NOMO-1 (cell line): ENCODE data around the gene CCDC12.

Experiments used
- DNase-seq, 2 experiments: peaks; one replicate each; lab custom pipeline; 2025; ENCODE audit not compliant: unreplicated experiment in 2 of 2; lab: John Stamatoyannopoulos, UW

Gene CCDC12

GRCh38 chr3:47008234-47008796 lies 31.8 kb upstream of the CCDC12 start:
- no peak for DNase-seq

GRCh38 chr3:47007482-47008233 lies 31.1 kb upstream of the CCDC12 start:
- DNase-seq: no peak

- DNase-seq: no peak
Measured at GRCh38 chr3:47007001-47007400, 30.5 kb upstream of the CCDC12 start.

- DNase-seq: no peak
Measured at GRCh38 chr3:47006145-47006651, 29.7 kb upstream of the CCDC12 start.

- DNase-seq: no peak
Measured at GRCh38 chr3:47005212-47006144, 28.9 kb upstream of the CCDC12 start.

- DNase-seq: no peak
Measured at GRCh38 chr3:47004369-47005211, 28.0 kb upstream of the CCDC12 start.

- no peak for DNase-seq
Measured at GRCh38 chr3:47003461-47004368, 27.2 kb upstream of the CCDC12 start.

GRCh38 chr3:47003056-47003410 lies 26.5 kb upstream of the CCDC12 start:
- no peak for DNase-seq

- DNase-seq: no peak
Measured at GRCh38 chr3:47002171-47003055, 25.9 kb upstream of the CCDC12 start.

- DNase-seq: no peak
Measured at GRCh38 chr3:47001731-47002170, 25.2 kb upstream of the CCDC12 start.

GRCh38 chr3:47000922-47001730 lies 24.6 kb upstream of the CCDC12 start:
- DNase-seq: no peak

GRCh38 chr3:47000198-47000815 lies 23.8 kb upstream of the CCDC12 start:
- DNase-seq: no peak

- no peak for DNase-seq
Measured at GRCh38 chr3:46999516-47000197, 23.1 kb upstream of the CCDC12 start.

GRCh38 chr3:46998852-46999515 lies 22.4 kb upstream of the CCDC12 start:
- no peak for DNase-seq

- peak; percentile 18 to 46 for DNase-seq
Measured at GRCh38 chr3:46998121-46998851, 21.7 kb upstream of the CCDC12 start.
